ENCODE measurements around the gene NCAM1. TPM values are rescaled to one million over a fixed set of nuclear protein-coding genes. Genes with fewer than 3 reads are reported as not detected.

Gene NCAM1
- total RNA-seq, 2 donors from 2014 or later, result 42.0 to 69.2 TPM

GRCh38 chr11:113324250-113324649 lies 363.0 kb downstream of the NCAM1 start:
- DNase-seq (ENCODE audit: low spot score), result no peak
- no peak for TF ChIP-seq CTCF (IDR thresholded peaks at IDR 0.05)

More at GRCh38 chr11:113324250-113324649, 363.0 kb downstream of the NCAM1 start:
- H3K4me3 ChIP-seq, result no peak overlapping the region
- no peaks in the 10 kb centered on the region for H3K9me3 ChIP-seq
- no peaks in the 10 kb centered on the region for H3K27me3 ChIP-seq (replicated peaks; ENCODE audit: insufficient read depth)
- ATAC-seq (ENCODE audit: insufficient number of reproducible peaks, low FRiP score, low read depth), result no peak
- H3K27ac ChIP-seq, result no peak overlapping the region
- H3K4me1 ChIP-seq (ENCODE audit: control insufficient read depth in 1 of 2, low read depth in 2 of 2), result no peaks in the 10 kb centered on the region
- H3K36me3 ChIP-seq, result peaks cover 21% of the 10 kb centered on the region

All from thoracic aorta (tissue), 2 donors.